Heart right ventricle (tissue), 16 donors: ENCODE measurements around the gene TATDN2. TPM values are rescaled to one million over a fixed set of nuclear protein-coding genes. Genes with fewer than 3 reads are reported as not detected.

Experiments used
- ATAC-seq, 8 donors: fragments of 200-7000 bp; cut with Tn5 transposase; one replicate each; pipeline ENCODE4 v1.9.1; 2020; ENCODE audit warnings: mild to moderate bottlenecking in 8 of 8, moderate library complexity in 8 of 8, moderate number of reproducible peaks in 1 of 8
- DNase-seq, 2 donors: peaks; one replicate each; pipeline ENCODE4 v3.0.0-alpha.2; 2020
- H3K27ac ChIP-seq, 10 donors: fragments of 200-600 bp; sonication (generic) in 2 of 10; one replicate each; pipeline versions ENCODE4 v1.5.0 to v1.8.0; 2020 to 2022; ENCODE audit warnings: mild to moderate bottlenecking in 3 of 10
- H3K27me3 ChIP-seq, 7 donors: fragments of 200-600 bp; one replicate each; pipeline ENCODE4 v1.8.0; 2021 to 2022; ENCODE audit warnings: mild to moderate bottlenecking in 2 of 7
- H3K36me3 ChIP-seq, 9 donors: fragments of 200-600 bp; sonication (generic) in 1 of 9; one replicate each; pipeline versions ENCODE4 v1.5.0 to v1.8.0; 2020 to 2022; ENCODE audit warnings: mild to moderate bottlenecking in 2 of 9
- H3K4me1 ChIP-seq, 9 donors: fragments of 200-600 bp; sonication (generic) in 1 of 9; one replicate each; pipeline versions ENCODE4 v1.5.0 to v1.8.0; 2020 to 2022; ENCODE audit warnings: mild to moderate bottlenecking in 4 of 9
- H3K4me3 ChIP-seq, 10 donors: fragments of 200-600 bp; sonication (generic) in 2 of 10; one replicate each; pipeline versions ENCODE4 v1.5.0 to v1.8.0; 2020 to 2022; ENCODE audit warnings: mild to moderate bottlenecking in 7 of 10, moderate library complexity in 2 of 10
- H3K9me3 ChIP-seq, 11 donors: fragments of 200-600 bp in 10 of 11; sonication (generic) in 2 of 11; one replicate each; pipeline versions ENCODE4 v1.5.0 to v1.8.0; 2013 to 2022; ENCODE audit warnings: mild to moderate bottlenecking in 2 of 11, control low read depth in 1 of 11, moderate library complexity in 1 of 11
- CTCF ChIP-seq, 9 donors: fragments of 200-600 bp; sonication (generic) in 2 of 9; IDR thresholded peaks; one replicate each; pipeline versions ENCODE4 v1.5.0 to v1.8.0; 2021 to 2022; ENCODE audit warnings: antibody characterized with exemption in 9 of 9, mild to moderate bottlenecking in 5 of 9, moderate library complexity in 1 of 9
- WGBS, 2 donors: extraction: QIAGEN DNeasy Blood & Tissue Kit; methylation state at CpG; one replicate each; pipeline ENCODE4 v1.1.7; 2013; ENCODE audit warnings: inconsistent platforms in 1 of 2; 5-methylcytosine and 5-hydroxymethylcytosine counted together
- intact Hi-C, 10 donors: fragments of 100-400 bp; cut with DNase I; formaldehyde crosslinking; loops; one replicate each; pipeline versions ENCODE4 v1.11.1 to v1.14.2; 2022
- polyA plus RNA-seq, 2 donors: library from polyadenylated mRNA; stranded (reverse); fragments of 200-250 nt; gene quantifications; one replicate each; pipeline ENCODE4 v1.2.3, GENCODE V29; 2013
- total RNA-seq, 10 donors: library from RNA; stranded (reverse); fragmentation: NEBNext Ultra II Directional in 3 of 10; extraction: Animal tissue kit (Norgen Biotek cat#: 25700) in 3 of 10; gene quantifications; one replicate each; pipeline versions ENCODE4 v1.2.1 to v1.2.4, GENCODE V29; 2021 to 2023
- donor health status: Arrhythmogenic right ventricular cardiomyopathy.
- donor health status: ischemic (EF 13 %, LVEDD 7.1; RV severe dilation, severe dysfunction).
- donor health status: healthy with polysubstance abuse.
- donor health status: DM: no; HTN: yes; CAD: no.
- donor health status: DM: no; HTN: no; CAD: no.
- donor health status: ischemic (EF 25% LVEDD 6.9; RV normal size, moderate dysfunction).
- donor health status: ischemic (EF 25% LVEDD 5.7; RV mildly dilated, moderate dysfunction).
- donor health status: healthy.
- donor health status: DM: yes; HTN: yes; CAD: no.
- donor health status: Ischemic cardiomyopathy.
- donor health status: ischemic (EF 35%, LVEDD 5.7; RV mildly dilated, moderate dysfunction).
- donor health status: nonischemic (EF 11% LVEDD 7.7; RV severe dilation, severe dysfunction).
- donor health status: DM: yes; HTN: yes; CAD: no.
- donor health status: PGD.
- donor health status: ischemic (EF 29% LVEDD 5.4; RV normal size, mild dysfunction).
- donor health status: nonischemic (EF 23%, LVEDD 6.1; RV moderate dilation, normal function).

Gene TATDN2
- total and polyA plus RNA-seq, 12 donors, result 9.6 to 19.6 (median 17.5) TPM

- TF ChIP-seq CTCF (IDR thresholded peaks at IDR 0.05), result no peak
- Histone ChIP-seq H3K27ac (no peak overlapping the region), H3K4me3 (no peak overlapping the region), H3K9me3 (no peaks in the 10 kb centered on the region), H3K36me3 (peaks cover 0 to 100% (median 40%) of the 10 kb centered on the region in 9 donors), H3K4me1 (peaks cover 0 to 10% (median 6%) of the 10 kb centered on the region in 9 donors), H3K27me3 (no peaks in the 10 kb centered on the region)
- intact Hi-C loops, result no loop called here
- DNase-seq (no peak), ATAC-seq (no peak)
- 89 to 94% methylated on average over 8 of the region's 8 CpGs for WGBS, 2 donors
These were observed 56.6 kb downstream of the TATDN2 start for GRCh38 chr3:10304905-10305304.

GRCh38 chr3:10305331-10305902 is 57.2 kb downstream of the TATDN2 start:
- Histone ChIP-seq H3K4me1 (peaks cover 0 to 15% (median 6%) of the 10 kb centered on the region in 9 donors), H3K4me3 (no peak overlapping the region), H3K36me3 (peaks cover 0 to 100% (median 38%) of the 10 kb centered on the region in 9 donors), H3K27me3 (no peaks in the 10 kb centered on the region), H3K9me3 (no peaks in the 10 kb centered on the region), H3K27ac (no peak overlapping the region)
- WGBS, 2 donors, result 96 to 98% methylated on average over 4 of the region's 4 CpGs
- ATAC-seq (no peak), DNase-seq (no peak)
- intact Hi-C loops, result no loop called here
- no peak for TF ChIP-seq CTCF (IDR thresholded peaks at IDR 0.05)

- H3K9me3 ChIP-seq, result no peaks in the 10 kb centered on the region
- ATAC-seq (no peak), DNase-seq (no peak)
- no peak overlapping the region for H3K27ac ChIP-seq
- peaks cover 0 to 17% (median 6%) of the 10 kb centered on the region in 9 donors for H3K4me1 ChIP-seq
- H3K4me3 ChIP-seq, result no peak overlapping the region
- WGBS, 2 donors, result 91 to 94% methylated on average over 3 of the region's 3 CpGs
- H3K27me3 ChIP-seq, result no peaks in the 10 kb centered on the region
- no peak for TF ChIP-seq CTCF (IDR thresholded peaks at IDR 0.05)
- H3K36me3 ChIP-seq, result peaks cover 0 to 100% (median 37%) of the 10 kb centered on the region in 9 donors
- intact Hi-C loops, result no loop called here
These were observed 57.9 kb downstream of the TATDN2 start for GRCh38 chr3:10306156-10306555.

GRCh38 chr3:10308678-10309077 is 60.4 kb downstream of the TATDN2 start:
- TF ChIP-seq CTCF (IDR thresholded peaks at IDR 0.05), result no peak
- ATAC-seq (no peak), DNase-seq (no peak)
- Histone ChIP-seq H3K4me3 (no peak overlapping the region), H3K9me3 (no peaks in the 10 kb centered on the region), H3K27ac (peak overlapping the region in 1 of 10 donors; percentile 13), H3K4me1 (peaks cover 0 to 27% (median 6%) of the 10 kb centered on the region in 9 donors), H3K27me3 (no peaks in the 10 kb centered on the region), H3K36me3 (peaks cover 0 to 100% (median 45%) of the 10 kb centered on the region in 9 donors)
- WGBS, 2 donors, result 97 to 98% methylated on average over 7 of the region's 7 CpGs
- intact Hi-C loops, result no loop called here
